ENCODE results near the gene SQOR. TPM values are rescaled to one million over a fixed set of nuclear protein-coding genes. Genes with fewer than 3 reads are reported as not detected.
A peak's percentile ranks its signal among the peaks of the same experiment; 100 is the strongest.

SQOR gene
- total and polyA plus RNA-seq, 2 of the 4 experiments (the other 2 are of a cell fraction), result 22.1 to 40.3 TPM

DNA sequence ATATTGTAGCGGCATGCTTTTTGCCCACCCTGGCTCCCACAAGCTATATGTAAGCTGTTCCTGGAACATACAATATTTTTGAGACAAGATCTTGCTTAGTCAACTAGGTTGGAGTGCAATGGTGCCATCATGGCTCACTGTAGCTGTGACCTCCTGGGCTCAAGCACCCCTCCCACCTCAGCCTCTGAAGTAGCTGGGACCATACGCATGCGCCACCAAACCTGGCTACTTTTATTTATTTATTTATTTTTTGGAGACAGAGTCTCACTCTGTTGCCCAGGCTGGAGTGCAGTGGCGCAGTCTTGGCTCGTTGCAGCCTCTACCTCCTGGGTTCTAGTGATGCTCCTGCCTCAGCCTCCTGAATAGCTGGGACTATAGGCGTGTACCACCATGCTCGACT is 6.7 kb upstream of the SQOR start:
- H3K27me3 ChIP-seq (ENCODE audit: control insufficient read depth, insufficient read depth, low read length), result no peaks in the 10 kb centered on the region
- no peak for DNase-seq
- no peak overlapping the region for H3K56ac ChIP-seq (ENCODE audit: extremely low read depth, insufficient read depth, low read length)
- H2AFZ ChIP-seq (replicated peaks; ENCODE audit: low read length, poor library complexity), result peak overlapping the region; percentile 51
- H3K4ac ChIP-seq (ENCODE audit: low read depth, low read length), result no peak overlapping the region
- H2AK5ac ChIP-seq (ENCODE audit: low read depth, low read length), result no peak overlapping the region
- H4K5ac ChIP-seq (ENCODE audit: low read depth, low read length), result no peak overlapping the region
- in situ Hi-C loops (cut with MboI; ENCODE audit: low sequenced_read_pairs), result no loop called here
- TF ChIP-seq RCOR1 (IDR thresholded peaks at IDR 0.05; ENCODE audit: insufficient replicate concordance, low read length) (no peak), MAFK (IDR thresholded peaks at IDR 0.05; ENCODE audit: low read depth, low read length) (no peak), CTCF (conservative IDR thresholded peaks at IDR 0.05; ENCODE audit: low read depth, low read length) (no peak)
- no peak overlapping the region for H2BK20ac ChIP-seq (ENCODE audit: low read depth, low read length)
- WGBS, 2 experiments (ENCODE audit: extremely low coverage in 2 of 2, insufficient read length in 1 of 2), result no CpG with 5 or more reads among the region's 7 CpGs
- no peak overlapping the region for H3K23ac ChIP-seq (ENCODE audit: low read depth, low read length)
- H2BK120ac ChIP-seq (ENCODE audit: low read depth, low read length), result no peak overlapping the region
- H2BK5ac ChIP-seq (ENCODE audit: low read depth, low read length, poor library complexity, severe bottlenecking), result no peak overlapping the region
- ChIA-PET POLR2A (ENCODE audit: unreplicated experiment) (no interaction called here), CTCF (interaction anchor here (1.0 kb wide), 1 partner anchor 14 kb away, joined by 4 read pairs; no protein-coding TSS in a partner anchor)
- H3K9me1 ChIP-seq (ENCODE audit: insufficient read depth, low read length), result 0 out of 2 replicates have a peak, but pooled peaks cover 3% of the 10 kb centered on the region
- H3K36me3 ChIP-seq (ENCODE audit: control insufficient read depth, insufficient read depth, low read length), result no peaks in the 10 kb centered on the region
- H3K4me2 ChIP-seq (ENCODE audit: low read depth, low read length), result no peak overlapping the region
- peak overlapping the region; percentile 65 for H2AK9ac ChIP-seq (replicated peaks; ENCODE audit: low read depth, low read length, poor library complexity)
- H3K9ac ChIP-seq (ENCODE audit: low read depth, low read length), result no peak overlapping the region
- no peak overlapping the region for H4K91ac ChIP-seq (ENCODE audit: insufficient read depth, low read depth, low read length)
- intact Hi-C loops (cut with micrococcal nuclease), result no loop called here
- H4K8ac ChIP-seq (ENCODE audit: low read depth in 2 of 2, low read length in 2 of 2), result no peak overlapping the region
- H3K79me1 ChIP-seq (ENCODE audit: low read depth in 1 of 2, low read length in 2 of 2), result no peaks in the 10 kb centered on the region
- no peak overlapping the region for H2BK15ac ChIP-seq (ENCODE audit: low read depth, low read length)
- dilution Hi-C loops (cut with HindIII; ENCODE audit: low sequenced_read_pairs, unreplicated experiment), result no loop called here
- no peak overlapping the region for H3K4me3 ChIP-seq (ENCODE audit: insufficient read depth, low read depth, low read length)
- H3K4me1 ChIP-seq (ENCODE audit: control insufficient read depth, insufficient read depth, low read length), result peaks cover 2% of the 10 kb centered on the region; the same call in 1 of the 2 replicates
- no peaks in the 10 kb centered on the region for H4K20me1 ChIP-seq (ENCODE audit: insufficient read depth, low read length)
- no peak for ATAC-seq (ENCODE audit: low read depth)
- BruUV-seq (replicated peaks), result no TSS peak
- no peak overlapping the region for H3K27ac ChIP-seq (ENCODE audit: insufficient read depth, low read length)
- H3K18ac ChIP-seq (ENCODE audit: low read depth, low read length), result no peak overlapping the region
- H3K14ac ChIP-seq (replicated peaks; ENCODE audit: low read depth, low read length), result no peak overlapping the region
- peaks cover 12% of the 10 kb centered on the region for H3K9me3 ChIP-seq (ENCODE audit: control insufficient read depth, insufficient read depth, low read length)

Measured in IMR-90 (cell line).